NCI-H1048 (cell line): ENCODE results near the gene HAPLN1.

Source experiments
- DNase-seq: peaks from one replicate; lab custom pipeline; 2025; lab: John Stamatoyannopoulos, UW

The HAPLN1 gene

DNA sequence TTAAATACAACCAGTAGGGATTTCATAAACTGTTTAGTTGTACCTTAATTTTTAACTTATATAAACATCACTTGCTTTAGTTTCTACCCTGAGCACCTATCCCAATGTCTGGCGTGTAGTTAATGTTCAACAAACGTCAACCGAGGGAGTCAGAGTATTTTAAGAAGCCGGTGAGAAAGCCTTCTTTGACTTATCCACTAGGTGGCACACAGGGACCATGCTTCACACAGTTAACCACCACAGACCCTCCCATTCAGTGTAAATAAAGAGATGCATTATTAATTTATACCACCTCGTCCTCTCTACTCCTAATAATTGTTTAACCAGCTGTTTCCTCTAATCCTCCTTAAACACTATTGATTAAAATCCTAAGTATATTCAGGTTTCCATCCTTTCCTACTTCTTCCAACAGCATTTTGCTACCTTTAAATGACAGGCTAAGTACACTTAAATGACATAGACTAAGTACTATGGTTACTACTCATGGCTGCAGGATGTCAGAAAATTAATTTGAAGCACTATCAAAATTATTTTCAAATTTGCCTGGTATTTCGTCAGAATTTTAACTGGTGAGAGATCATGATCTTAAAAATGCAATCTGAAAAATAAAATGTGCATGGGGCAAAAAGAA is 2.3 kb downstream of the HAPLN1 start:
- DNase-seq: no peak

GRCh38 chr5:83715236-83716065 is 5.2 kb downstream of the HAPLN1 start:
- DNase-seq: no peak

DNA sequence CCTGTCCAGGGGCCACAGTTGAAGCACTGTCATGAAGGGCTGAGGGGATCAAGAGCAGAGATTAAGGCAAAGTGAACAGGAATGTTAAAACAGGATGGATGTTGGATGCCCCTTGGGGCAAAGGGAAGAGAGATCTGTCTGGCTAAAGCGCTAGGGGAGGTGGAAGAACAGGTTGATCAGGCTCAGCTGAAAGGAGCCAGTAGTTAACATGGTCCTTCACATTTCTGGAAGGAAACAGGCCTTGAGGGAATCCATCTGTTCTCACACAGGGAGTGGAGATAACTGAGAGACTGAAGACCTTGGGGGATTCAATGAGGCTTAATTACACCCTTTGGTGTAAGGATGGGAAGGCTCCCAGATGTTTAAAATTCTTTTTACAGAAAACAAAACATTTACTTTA is 5.8 kb downstream of the HAPLN1 start:
- no peak for DNase-seq

- no peak for DNase-seq
These were observed 8.6 kb downstream of the HAPLN1 start for GRCh38 chr5:83711982-83712601.

GRCh38 chr5:83709973-83710372 is 10.7 kb downstream of the HAPLN1 start:
- DNase-seq: no peak

DNA sequence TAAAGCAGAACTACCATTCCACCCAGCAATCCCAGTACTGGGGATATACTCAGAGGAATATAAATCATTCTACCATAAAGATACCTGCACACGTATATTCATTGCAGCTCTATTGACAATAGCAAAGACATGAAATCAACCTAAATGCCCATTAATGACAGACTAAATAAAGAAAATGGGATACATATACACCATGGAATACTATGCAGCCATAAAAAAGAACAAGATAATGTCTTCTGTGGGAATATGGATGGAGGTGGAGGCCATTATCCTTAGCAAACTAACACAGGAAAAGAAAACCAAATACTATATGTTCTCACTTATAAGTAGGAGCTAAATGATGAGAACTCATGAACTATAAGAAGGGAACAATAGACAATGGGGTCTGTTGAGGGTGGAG is 12.5 kb downstream of the HAPLN1 start:
- no peak for DNase-seq

GRCh38 chr5:83703059-83703458 is 17.6 kb downstream of the HAPLN1 start:
- no peak for DNase-seq

GRCh38 chr5:83701886-83702285 is 18.8 kb downstream of the HAPLN1 start:
- no peak for DNase-seq

- DNase-seq: no peak
These were observed 30.8 kb downstream of the HAPLN1 start for GRCh38 chr5:83689881-83690280.

DNA sequence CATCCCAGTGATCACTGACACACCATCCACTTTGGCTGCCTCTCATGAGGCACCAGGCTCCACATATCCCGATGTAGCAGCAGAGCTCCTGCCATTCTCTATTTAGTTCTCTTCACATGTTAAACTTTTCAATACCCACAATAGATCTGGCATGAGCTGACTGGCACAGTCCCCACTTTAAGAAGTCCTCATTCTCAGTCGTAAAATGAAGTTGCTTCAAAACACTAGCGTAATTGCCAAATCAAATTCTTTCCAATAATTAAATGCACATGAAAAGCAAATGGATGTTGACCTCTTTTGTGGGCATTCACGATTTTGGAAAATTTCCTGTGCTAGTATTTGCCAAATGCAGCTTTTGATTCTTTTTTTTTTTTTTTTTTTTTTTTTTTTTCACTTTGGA is 32.4 kb downstream of the HAPLN1 start:
- no peak for DNase-seq

- DNase-seq: no peak
These were observed 33.5 kb downstream of the HAPLN1 start for GRCh38 chr5:83687124-83687619.

GRCh38 chr5:83686251-83686650 is 34.4 kb downstream of the HAPLN1 start:
- DNase-seq: no peak

DNA sequence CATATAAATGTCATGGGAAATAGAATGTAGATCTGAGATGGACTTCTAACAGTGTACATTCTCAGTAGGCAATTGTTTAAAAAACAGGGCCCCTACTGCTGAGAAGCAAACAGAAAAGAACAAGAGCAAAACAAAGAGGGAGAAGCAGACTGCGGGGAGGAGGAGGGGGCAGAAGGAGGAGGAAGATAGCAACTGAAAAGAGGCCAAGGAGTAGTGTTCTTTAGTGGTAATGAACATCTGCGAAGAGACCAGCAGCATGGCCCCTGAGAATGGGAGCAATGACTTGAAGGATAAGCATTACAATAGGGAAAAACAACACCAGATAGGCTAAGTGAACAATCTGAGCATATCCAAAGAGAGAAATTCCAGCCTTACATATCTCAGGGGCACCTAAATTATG is 36.8 kb downstream of the HAPLN1 start:
- DNase-seq: no peak

GRCh38 chr5:83672646-83673045 is 48.0 kb downstream of the HAPLN1 start:
- no peak for DNase-seq

- no peak for DNase-seq
These were observed 48.5 kb downstream of the HAPLN1 start for GRCh38 chr5:83672158-83672557.

DNA sequence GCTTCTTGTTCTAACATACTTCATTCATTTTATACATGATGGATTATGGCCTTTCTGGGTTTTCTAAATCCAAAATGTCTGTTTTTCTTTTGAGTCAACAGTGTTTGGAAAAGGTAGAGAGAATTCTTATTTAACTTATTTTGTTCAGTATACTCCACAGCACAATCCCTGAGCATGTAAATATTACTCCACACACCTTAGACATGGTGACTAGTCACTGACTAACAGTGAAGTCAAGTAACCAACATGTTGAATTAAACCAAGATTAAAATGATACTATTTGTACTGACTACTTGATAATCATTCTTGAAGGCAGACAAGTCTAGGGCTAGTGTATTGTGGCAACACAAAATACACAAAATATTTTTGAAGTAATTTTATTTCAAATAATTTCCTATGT is 55.0 kb downstream of the HAPLN1 start:
- no peak for DNase-seq

DNA sequence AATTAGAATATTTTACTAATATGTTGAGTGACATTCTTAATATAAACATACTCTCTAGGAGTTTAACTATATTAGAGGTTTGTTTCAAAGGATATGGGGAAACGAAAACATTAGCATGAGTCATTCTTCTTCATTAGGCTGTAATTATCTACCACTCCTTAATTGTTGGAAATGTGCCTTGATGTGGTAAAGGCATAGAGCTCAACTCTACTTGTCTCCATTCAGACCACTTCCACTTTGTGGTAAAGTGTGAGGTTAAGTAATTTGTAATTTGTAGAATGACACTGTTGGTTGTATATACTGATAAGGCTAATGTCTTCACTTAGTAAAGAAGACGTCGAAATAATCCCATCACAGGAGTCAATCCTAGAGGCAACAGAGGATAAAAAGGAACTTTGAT is 58.1 kb downstream of the HAPLN1 start:
- no peak for DNase-seq

- DNase-seq: no peak
These were observed 62.7 kb downstream of the HAPLN1 start for GRCh38 chr5:83657807-83658525.

GRCh38 chr5:83654427-83654994 is 66.1 kb downstream of the HAPLN1 start:
- no peak for DNase-seq

DNA sequence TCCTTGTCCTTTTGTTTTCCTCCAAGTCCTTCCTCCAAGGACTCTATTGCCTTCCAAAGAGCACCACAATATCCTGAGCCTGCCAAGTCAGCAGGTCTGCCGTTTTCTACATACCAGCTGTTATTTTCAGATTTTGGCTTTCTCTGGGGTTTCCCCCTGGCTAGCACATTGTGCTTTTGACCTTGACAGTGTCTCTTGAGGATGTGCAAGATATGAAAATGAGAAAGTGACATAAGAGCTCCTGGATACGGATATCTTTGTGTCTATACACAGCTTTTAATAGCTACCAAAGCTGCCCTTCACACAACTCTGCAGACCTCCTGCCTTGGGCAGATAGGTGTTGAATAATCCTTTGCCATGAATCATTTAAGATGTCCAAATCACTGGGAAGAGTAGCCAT is 67.0 kb downstream of the HAPLN1 start:
- no peak for DNase-seq

DNA sequence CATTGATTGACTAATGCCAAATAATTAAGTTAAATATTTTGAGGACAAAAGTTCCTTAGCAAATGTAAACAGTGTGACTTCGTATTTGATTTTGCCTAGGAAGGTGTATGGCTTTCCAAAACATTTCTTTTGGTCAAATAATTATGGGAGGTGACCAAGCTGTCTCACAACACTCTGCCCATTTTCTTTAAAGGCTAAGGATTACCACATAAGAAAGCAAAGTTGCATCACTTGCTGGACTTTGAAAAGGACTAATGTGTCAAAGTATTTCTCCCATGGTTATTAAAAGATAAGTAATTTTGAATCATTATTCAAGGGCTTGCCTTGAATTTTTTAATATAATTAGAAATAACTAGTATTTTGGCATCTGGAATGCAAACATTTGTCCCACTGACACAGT is 74.7 kb downstream of the HAPLN1 start:
- no peak for DNase-seq

DNA sequence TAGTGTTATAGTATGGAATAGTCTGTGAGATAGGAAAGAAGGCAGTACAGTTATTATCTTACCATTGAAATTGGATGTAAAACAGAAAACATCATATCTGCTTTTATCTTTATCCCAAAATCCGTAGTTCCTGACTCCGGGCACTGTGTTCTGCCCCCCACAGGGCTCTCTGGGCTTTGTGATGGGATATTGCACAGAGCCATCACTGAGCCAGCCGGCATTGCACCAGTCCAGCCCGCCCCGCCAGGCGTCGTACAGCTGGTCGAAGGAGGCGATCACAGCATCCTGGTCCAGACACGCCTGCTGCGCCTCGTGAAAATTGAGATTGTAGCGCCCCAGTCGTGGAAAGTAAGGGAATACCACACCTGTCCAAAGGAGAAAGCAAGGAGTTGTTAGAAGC is 76.4 kb downstream of the HAPLN1 start:
- no peak for DNase-seq
